A673 (cell line): Measurements from ENCODE around the gene SLC30A4.

ENCODE experiments used
- CTCF ChIP-seq: fragments of 300-800, 200-600 bp; sonication (generic); conservative IDR thresholded peaks from 2 replicates; pipeline ENCODE4 v1.5.1; 2017; ENCODE audit warnings: low read depth, mild to moderate bottlenecking, antibody characterized with exemption, low read length, moderate library complexity, mixed read lengths
- EZH2 ChIP-seq: fragments of 200-600 bp; sonication (generic); IDR thresholded peaks from 2 replicates; pipeline ENCODE4 v1.6.1; 2017; ENCODE audit warnings: borderline replicate concordance, low read depth, mild to moderate bottlenecking, mixed read lengths, antibody characterized with exemption, low read length; ENCODE audit not compliant: poor library complexity, severe bottlenecking

GRCh38 chr15:45429941-45430792, 92.4 kb downstream of the SLC30A4 start:
- TF ChIP-seq EZH2 (no peak), CTCF (peak; percentile 100)
